Cerebellar nuclear complex (tissue), 1 donor: ENCODE measurements around the gene ABL1.

Experiments used
- DNase-seq, 2 experiments: peaks; one replicate each; lab custom pipeline; 2025; lab: John Stamatoyannopoulos, UW

ABL1 gene

DNA sequence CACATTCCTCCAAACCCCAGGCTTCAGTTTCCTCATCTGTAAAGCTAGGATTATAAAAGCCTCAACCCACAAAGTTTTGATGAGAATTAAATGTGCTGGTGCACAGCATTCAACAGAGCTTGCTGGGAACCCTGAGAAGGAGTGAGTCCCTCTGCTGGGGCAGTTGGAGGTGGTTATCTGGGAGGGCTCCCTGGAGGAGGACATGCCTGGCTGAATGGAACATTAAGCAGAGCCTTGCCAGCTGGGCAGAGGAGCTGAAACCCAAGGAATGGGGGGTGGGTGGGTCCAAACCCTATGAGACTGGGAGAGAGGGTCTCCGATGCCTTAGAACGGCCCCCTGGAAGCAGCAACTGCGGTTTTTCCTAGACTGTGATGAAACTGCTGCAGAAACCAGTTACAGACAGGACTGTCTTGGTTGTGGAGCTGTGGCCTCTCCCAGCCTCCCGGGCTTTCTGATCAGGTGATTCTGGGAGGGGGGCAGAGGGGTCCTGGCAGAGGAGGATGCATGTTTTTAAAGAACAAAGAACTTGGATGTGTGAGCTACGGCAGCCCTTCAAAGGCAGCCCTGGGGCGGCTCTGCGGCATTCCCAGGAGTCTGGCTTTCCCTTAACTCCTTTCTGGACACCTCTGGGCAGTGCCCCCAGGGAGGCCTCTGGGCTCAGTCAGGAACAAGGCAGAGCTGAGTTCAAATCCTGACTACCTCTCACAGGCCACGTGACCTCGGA, 83.2 kb downstream of the ABL1 start:
- no peak for DNase-seq

DNA sequence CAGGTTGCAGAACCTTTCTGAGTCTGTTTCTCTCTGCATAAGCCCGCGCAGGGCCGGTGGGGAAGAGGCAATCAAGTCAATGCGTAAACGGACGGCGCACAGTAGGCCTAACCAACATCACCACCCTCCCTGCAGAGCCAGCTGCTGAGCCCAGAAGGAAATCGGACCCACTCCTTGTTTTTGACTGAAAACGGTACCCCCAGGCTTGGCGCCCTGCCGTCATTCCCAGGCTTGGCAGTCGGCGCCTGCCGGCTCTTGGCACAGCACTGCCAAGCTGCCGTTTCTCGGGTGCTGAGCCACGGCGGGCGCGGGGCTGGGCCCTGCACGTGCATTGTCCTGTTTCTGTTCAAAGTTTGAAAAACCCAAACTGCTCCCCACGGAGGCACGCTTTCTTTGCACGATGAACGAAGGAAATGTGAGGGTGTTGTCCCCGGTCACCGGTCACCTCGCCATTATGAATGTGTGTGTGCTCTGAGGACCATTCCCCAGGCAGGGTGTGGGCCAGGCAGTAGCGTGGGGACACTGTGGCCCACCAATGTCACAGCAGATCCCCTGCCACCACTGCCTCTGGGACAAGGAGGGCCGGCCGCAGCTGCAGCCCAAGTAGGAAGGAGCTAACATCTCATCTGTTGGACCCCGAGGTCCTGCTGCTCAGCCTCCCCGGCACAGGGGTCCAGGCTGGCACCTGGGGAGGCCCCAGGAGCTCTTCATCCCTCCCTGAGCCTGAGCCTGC, 83.9 kb downstream of the ABL1 start:
- no peak for DNase-seq

GRCh38 chr9:130919559-130920145, 84.6 kb downstream of the ABL1 start:
- no peak for DNase-seq

DNA sequence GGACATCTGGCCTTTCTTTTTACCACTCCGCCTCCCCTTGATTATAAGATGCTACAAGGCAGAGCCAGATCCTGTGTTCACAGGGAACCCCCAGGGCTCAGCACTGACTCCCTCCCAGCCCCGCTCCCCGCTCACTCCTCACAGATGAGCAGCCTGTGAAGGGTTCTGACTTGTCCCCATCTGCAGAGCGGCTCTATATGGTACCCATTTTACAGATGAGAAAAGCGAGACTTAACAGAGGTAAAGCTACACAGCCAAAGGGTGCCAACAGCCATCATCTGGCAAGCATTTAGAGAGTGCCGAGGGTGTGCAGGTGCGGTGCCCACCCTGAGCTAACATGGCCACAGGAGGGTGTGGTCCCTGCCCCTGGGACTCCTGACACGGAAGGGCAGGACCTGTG, 85.2 kb downstream of the ABL1 start:
- DNase-seq, result no peak

DNA sequence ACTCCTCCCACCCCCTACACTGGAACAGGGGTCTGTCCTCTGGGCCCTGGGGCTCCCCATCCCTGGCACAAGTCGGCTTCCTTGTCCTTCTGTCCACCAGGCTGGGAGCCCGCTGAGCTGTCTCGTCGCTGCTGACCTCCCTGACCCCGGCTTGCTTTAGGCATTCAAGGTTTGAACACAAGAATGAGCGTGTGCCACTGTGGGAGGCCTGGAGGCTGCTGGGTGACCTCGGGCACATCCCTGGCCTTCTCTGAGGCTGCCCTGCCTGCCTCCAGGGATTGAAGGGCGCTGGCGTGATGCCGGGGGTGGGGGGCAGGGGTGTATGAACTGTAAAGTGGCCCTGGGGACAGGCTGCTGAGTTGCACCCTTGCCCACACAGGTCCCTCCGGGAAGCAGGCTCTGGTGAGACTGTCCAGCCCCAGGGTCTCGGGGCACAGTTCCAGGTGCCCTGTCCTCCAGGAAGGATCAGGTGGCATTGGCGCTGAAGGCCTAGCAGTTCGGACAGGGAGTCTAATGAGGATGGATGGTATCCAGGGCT, 85.8 kb downstream of the ABL1 start:
- DNase-seq, result no peak

DNA sequence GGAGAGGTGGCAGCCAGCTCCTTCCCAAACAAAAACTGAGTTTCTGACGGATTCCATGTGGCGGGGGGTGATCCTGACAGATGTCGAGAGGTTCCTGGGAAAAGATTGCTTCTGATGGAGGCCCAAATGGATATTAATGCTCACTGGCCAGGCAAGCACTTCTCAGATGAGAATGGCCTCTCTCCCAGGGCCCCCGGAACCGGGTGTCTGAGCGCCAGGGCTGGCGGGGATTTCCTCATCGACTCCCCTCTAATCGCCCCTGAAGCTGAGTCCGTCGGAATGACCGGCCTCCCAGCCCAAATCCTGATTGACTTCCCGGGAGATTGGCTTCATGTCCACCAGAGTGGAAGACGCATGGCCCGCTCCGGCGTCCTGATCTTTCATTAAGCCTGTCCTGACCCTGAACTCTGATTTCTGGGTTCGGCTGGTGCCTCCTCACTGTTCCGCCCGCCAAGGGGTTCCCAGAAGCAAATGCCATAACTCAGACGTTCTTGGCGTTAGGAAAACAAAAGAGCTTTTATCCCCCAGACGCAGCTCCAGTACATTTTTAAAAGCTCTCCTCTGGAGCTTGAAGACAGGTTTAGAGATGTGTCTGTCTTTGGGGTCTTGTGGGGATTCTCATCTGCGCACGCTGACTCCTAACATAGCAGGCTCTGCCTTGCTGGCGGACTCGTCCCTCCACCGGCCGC, 86.4 kb downstream of the ABL1 start:
- no peak for DNase-seq

- DNase-seq, result no peak
These were observed 87.2 kb downstream of the ABL1 start for GRCh38 chr9:130921989-130922892.

GRCh38 chr9:130922893-130923610, 88.0 kb downstream of the ABL1 start:
- no peak for DNase-seq

DNA sequence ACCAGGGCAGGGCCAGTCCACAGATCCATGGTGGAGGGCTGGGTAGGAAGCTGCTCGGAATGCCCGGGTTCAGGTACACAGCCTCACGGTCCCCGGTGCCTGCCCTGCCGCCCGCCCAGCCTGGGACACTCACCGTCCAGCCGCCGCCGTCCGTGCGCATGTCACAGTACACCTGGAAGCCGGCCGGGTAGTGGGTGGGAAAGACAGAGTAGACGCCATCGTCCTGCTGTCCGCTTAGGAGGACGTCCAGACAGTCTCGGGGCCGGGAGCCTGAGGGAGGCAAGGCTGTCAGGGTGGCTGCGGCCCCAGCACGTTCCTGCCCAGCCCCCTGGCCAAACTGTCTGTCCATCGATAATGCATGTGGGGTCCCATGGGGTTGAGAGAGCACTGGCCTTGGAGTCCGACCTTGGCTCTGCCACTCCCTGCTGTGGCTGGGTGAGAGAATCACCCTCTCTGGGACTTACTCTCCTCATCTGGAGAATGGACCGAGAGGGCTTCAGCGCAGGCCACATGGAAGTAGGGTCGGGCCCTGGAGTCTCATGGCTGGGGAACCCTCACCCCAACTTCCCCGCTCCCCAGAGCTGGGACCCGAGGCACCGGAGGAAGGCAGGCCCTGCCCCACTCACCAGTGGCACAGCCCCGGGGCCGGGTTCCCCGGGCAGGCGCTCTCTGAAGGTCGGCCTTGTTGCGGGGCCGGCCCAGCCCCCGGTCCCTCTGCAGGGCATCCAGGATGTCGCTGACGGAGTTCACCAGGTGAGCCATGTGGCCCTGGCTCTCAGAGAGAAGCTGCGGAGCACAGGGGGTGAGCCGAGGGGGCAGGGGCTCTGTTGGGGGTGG, 88.8 kb downstream of the ABL1 start:
- no peak for DNase-seq

DNA sequence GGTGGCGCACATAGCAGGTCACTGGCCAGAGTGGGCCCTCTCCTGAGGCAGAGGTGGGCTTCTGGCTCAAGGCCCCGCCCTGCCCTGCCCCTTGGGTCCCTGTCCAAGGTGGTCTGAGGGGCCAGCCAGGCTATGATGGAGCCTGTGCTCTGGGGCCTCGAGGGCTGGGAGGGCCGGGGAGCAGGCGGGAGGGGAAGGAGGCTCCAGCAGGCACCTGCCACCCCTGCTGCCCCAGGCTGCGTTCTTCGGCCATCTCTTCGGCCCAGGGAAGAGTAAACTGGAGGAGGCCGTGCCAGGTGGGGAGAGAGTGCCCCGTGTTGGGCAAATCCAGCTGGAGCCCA, 89.4 kb downstream of the ABL1 start:
- DNase-seq, result no peak

DNA sequence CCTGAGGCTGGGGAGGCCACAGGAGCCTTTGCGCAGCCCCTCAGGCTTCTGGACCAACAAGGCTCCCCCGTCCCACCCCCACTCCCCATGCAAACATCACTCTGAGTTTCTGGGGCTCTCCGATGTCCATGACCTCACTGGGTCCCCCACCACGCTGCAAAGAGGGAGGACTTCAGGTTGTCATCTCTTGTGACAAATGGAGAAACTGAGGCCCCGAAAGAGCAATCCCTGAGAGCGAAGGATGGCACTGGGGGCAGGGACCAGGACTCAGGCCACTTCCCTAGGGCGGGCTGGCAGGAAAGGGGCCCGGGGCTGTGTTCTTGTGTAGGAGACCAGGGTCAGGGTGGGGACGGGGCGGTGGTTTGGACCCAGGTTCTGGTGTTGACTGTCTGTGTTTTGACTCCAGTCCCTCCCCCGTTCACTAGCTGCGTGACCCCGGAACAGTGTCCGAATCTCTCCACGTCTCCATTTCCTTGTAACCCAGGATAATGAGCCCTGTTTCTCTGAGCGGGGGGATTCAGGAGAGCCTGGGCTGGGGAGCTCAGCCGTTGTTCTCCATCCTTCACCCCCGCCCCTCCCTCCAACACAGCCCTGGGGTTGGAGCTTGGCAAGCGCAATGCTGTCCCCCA, 90.1 kb downstream of the ABL1 start:
- DNase-seq, result no peak

- no peak for DNase-seq
These were observed 92.3 kb downstream of the ABL1 start for GRCh38 chr9:130927338-130927737.

DNA sequence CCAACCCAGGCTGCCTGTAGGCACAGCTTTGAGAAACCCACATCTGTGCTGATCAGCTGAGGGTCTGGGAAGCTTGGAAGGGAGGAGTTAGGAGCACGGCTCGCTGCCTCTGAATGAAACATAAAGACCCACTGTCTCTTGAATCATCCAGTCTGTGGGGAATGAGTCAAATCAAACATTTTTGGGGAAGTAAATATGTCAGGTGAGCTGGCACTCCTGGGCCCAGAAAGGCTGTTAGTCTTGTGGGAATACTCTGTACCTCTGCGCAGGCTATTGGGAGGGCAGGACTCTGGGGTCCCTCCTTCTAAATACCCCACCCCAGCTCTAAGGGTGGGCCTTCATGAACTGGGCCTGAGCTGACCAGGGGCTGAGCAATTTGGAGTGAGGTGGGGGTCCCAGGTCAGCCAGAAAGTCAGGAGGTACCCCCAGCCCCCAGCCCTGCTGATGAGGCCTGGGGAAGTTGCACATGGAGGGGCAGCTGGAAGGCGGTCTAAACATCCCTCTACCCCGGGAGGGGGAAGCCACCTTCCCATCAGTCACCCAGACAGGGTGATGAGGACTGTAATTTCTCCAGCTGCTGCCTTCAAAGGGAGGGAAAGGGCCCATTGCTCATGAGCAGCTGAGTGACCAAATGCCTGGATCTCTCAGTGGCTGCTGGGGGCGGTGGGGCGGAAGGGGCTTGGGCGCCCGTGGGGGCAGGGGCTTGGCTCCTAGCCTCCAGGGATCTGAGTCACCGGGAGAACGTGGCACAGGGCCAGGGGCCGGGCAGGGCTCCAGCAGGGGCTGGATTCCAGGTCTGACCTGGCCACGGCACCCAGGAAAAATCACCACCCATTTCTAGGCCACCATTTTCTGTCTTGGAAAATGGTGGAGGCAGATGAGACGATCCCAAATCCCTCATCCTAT, 93.2 kb downstream of the ABL1 start:
- no peak for DNase-seq

GRCh38 chr9:130929571-130930038, 94.6 kb downstream of the ABL1 start:
- no peak for DNase-seq

DNA sequence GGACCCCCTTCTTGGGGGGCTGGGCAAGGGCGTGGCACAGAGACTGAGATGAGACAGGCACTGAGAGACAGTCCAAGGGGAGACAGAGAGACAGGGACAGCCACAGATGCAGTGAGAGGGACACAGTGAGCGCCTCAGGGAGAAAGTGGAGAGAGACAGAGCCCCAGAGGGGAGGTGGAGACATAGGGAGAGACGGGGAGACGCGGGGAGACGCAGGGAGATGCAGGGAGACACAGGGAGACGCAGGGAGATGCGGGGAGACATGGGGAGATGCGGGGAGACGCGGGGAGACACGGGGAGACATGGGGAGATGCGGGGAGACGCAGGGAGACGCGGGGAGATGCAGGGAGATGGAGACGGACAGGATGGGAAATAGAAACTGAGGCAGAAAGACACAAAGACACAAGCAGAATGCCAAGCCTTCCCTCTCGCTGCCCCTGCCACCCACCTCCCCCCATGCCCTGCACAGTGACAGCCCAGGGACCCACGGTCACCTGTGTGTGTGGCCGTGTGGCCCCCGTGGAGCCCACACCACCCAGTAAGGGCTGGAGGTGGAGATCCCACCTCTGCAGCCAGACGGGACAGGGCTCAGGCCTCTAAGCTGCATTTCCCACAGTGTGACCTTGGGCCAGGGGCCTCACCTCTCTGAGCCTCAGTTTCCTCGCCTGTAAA, 95.2 kb downstream of the ABL1 start:
- DNase-seq, result no peak

DNA sequence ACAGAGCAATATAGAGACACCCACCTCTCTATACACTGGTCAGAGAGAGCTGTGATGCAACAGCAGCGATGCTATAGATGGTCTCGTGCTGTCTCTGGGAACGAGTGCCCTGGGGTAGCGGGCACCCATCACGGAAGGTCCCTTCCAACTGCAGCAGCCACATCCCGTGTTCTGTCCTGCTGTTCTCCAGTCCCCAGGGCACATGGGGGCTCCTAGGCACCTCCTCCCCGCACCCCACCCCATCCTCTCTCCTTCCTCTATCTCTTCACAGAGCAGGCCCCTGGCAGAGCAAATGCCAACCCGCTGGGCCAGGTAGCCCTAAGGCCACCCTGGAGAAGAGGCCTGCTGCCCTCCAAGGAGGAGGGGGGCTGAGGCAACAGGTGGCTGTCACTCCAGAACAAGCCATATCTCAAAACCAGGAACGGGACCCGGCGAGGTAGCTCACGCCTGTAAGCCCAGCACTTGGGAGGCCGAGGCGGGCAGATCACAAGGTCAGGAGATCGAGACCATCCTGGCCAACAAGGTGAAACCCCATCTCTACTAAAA, 95.8 kb downstream of the ABL1 start:
- DNase-seq, result no peak

DNA sequence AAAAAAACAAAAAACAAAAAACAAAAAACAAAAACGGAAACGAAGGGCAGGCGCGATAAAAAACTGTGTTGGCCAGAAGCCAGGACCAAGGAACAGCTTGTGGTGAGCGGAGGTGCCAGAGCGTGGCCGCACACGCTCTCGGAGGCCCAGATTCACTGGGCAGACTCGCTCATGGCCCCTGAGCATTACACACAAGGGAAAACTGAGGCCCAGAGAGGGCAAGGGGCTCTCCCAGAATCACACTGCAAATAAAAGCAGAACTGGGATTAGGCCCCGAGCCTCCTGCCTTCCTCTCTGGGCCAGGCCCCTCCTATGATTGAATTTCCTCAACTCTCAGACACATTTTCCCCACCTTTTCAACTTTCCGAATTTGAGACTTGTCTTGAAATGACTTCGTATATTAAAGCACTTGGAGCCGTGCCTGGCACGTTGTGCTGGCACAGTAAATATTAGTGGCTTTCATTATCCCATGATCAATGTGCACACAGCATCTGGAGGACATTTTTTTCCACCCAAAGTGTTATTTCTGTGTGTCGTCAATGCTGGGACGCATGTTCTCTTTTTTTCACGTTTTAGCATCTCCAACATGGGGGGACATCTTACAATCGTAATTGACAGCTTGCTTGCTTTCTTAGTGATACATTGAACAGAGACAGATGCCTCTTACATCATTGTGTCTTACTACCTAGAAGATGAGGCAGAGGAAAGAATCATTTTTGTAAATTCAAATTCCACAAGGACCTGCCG, 96.6 kb downstream of the ABL1 start:
- DNase-seq, result no peak
